ENCODE results near the gene ARHGEF1.

GRCh38 chr19:41861846-41862245 lies 21.1 kb upstream of the ARHGEF1 start:
- TF ChIP-seq YY1 (IDR thresholded peaks at IDR 0.05; ENCODE audit: insufficient read depth, insufficient read length) (no peak), ZNF274 (IDR thresholded peaks at IDR 0.05; ENCODE audit: low read depth, low read length) (no peak)
